ENCODE measurements around the gene WWOX. TPM values are rescaled to one million over a fixed set of nuclear protein-coding genes. Genes with fewer than 3 reads are reported as not detected.

Gene WWOX
- total and polyA plus RNA-seq, 2 of the 4 experiments (the other 2 are of a cell fraction), result 2.7 to 5.4 TPM

DNA sequence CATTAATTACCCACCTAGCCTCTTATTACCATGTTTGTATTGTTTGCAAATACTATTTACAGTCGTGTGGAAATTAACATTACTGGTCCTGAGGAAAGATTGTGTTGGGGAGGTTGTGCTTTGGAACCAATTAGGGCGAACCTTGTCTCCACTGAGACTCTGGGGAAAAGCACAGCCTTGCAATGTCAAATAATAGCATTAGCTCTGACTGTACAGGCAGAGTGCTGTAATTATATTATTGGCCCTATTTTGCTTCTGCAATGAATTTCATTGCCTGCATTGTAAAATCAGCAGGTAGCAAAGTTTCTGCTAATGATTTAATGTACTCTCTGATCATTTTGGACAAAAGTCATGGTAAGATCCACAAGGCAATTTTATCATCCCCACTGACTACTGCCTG, 97.0 kb downstream of the WWOX start:
- no peak overlapping the region for H3K18ac ChIP-seq (ENCODE audit: low read depth, low read length)
- H3K79me1 ChIP-seq (ENCODE audit: low read depth in 1 of 2, low read length in 2 of 2), result no peaks in the 10 kb centered on the region
- H4K91ac ChIP-seq (ENCODE audit: insufficient read depth, low read depth, low read length), result no peak overlapping the region
- no peak overlapping the region for H2BK20ac ChIP-seq (ENCODE audit: low read depth, low read length)
- no peak overlapping the region for H2BK5ac ChIP-seq (ENCODE audit: low read depth, low read length, poor library complexity, severe bottlenecking)
- no peak overlapping the region for H4K5ac ChIP-seq (ENCODE audit: low read depth, low read length)
- no peak overlapping the region for H3K9ac ChIP-seq (ENCODE audit: low read depth, low read length)
- ATAC-seq (ENCODE audit: low read depth) (no peak), DNase-seq (no peak)
- no peaks in the 10 kb centered on the region for H3K4me1 ChIP-seq (ENCODE audit: control insufficient read depth, insufficient read depth, low read length)
- in situ Hi-C loops (cut with MboI; ENCODE audit: low sequenced_read_pairs), result no loop called here
- peaks cover 2% of the 10 kb centered on the region; the same call in 1 of the 2 replicates for H3K27me3 ChIP-seq (ENCODE audit: control insufficient read depth, insufficient read depth, low read length)
- WGBS, 2 experiments (ENCODE audit: extremely low coverage in 2 of 2, insufficient read length in 1 of 2), result no CpG with 5 or more reads among the region's 2 CpGs
- no peaks in the 10 kb centered on the region for H4K20me1 ChIP-seq (ENCODE audit: insufficient read depth, low read length)
- no peaks in the 10 kb centered on the region for H3K36me3 ChIP-seq (ENCODE audit: control insufficient read depth, insufficient read depth, low read length)
- H3K4ac ChIP-seq (ENCODE audit: low read depth, low read length), result no peak overlapping the region
- no peak overlapping the region for H3K56ac ChIP-seq (ENCODE audit: extremely low read depth, insufficient read depth, low read length)
- no peak overlapping the region for H3K4me3 ChIP-seq (ENCODE audit: insufficient read depth, low read depth, low read length)
- no TSS peak for BruUV-seq (replicated peaks)
- H3K27ac ChIP-seq (ENCODE audit: insufficient read depth, low read length), result no peak overlapping the region
- dilution Hi-C loops (cut with HindIII; ENCODE audit: low sequenced_read_pairs, unreplicated experiment), result no loop called here
- H3K4me2 ChIP-seq (ENCODE audit: low read depth, low read length), result no peak overlapping the region
- no peak overlapping the region for H3K14ac ChIP-seq (replicated peaks; ENCODE audit: low read depth, low read length)
- H3K23ac ChIP-seq (ENCODE audit: low read depth, low read length), result no peak overlapping the region
- CTCF ChIA-PET, result interaction anchor here (1.0 kb wide), 1 partner anchor 10 kb away, joined by 3 read pairs; no protein-coding TSS in a partner anchor
- TF ChIP-seq, protein P1, sequence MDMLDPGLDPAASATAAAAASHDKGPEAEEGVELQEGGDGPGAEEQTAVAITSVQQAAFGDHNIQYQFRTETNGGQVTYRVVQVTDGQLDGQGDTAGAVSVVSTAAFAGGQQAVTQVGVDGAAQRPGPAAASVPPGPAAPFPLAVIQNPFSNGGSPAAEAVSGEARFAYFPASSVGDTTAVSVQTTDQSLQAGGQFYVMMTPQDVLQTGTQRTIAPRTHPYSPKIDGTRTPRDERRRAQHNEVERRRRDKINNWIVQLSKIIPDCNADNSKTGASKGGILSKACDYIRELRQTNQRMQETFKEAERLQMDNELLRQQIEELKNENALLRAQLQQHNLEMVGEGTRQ (IDR thresholded peaks at IDR 0.05; ENCODE audit: low read depth, low read length), result no peak
- TF ChIP-seq RFX5 (IDR thresholded peaks at IDR 0.05; ENCODE audit: low read depth, low read length) (no peak), MAZ (IDR thresholded peaks at IDR 0.05; ENCODE audit: borderline replicate concordance, low read depth, low read length) (no peak), SMC3 (IDR thresholded peaks at IDR 0.05; ENCODE audit: low read depth, low read length) (no peak), RAD21 (IDR thresholded peaks at IDR 0.05; ENCODE audit: low read length) (no peak), FOS (IDR thresholded peaks at IDR 0.05; ENCODE audit: low read depth, low read length) (no peak), POLR2A (IDR thresholded peaks at IDR 0.05; ENCODE audit: low read depth, low read length) (no peak), CEBPB (IDR thresholded peaks at IDR 0.05; ENCODE audit: low read depth, low read length) (no peak), CHD1 (IDR thresholded peaks at IDR 0.05; ENCODE audit: low read depth, low read length) (no peak), ELK1 (IDR thresholded peaks at IDR 0.05; ENCODE audit: borderline replicate concordance, low read depth, low read length) (no peak), NFE2L2 (IDR thresholded peaks at IDR 0.05; ENCODE audit: low read depth, low read length) (no peak), RCOR1 (IDR thresholded peaks at IDR 0.05; ENCODE audit: insufficient replicate concordance, low read length) (no peak), BHLHE40 (IDR thresholded peaks at IDR 0.05; ENCODE audit: low read depth, low read length) (no peak), MAFK (IDR thresholded peaks at IDR 0.05; ENCODE audit: low read depth, low read length) (no peak), MXI1 (IDR thresholded peaks at IDR 0.05; ENCODE audit: borderline replicate concordance, low read depth, low read length) (no peak)
- TF ChIP-seq, protein P2, sequence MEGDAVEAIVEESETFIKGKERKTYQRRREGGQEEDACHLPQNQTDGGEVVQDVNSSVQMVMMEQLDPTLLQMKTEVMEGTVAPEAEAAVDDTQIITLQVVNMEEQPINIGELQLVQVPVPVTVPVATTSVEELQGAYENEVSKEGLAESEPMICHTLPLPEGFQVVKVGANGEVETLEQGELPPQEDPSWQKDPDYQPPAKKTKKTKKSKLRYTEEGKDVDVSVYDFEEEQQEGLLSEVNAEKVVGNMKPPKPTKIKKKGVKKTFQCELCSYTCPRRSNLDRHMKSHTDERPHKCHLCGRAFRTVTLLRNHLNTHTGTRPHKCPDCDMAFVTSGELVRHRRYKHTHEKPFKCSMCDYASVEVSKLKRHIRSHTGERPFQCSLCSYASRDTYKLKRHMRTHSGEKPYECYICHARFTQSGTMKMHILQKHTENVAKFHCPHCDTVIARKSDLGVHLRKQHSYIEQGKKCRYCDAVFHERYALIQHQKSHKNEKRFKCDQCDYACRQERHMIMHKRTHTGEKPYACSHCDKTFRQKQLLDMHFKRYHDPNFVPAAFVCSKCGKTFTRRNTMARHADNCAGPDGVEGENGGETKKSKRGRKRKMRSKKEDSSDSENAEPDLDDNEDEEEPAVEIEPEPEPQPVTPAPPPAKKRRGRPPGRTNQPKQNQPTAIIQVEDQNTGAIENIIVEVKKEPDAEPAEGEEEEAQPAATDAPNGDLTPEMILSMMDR (conservative IDR thresholded peaks at IDR 0.05; ENCODE audit: low read depth, low read length), result no peak
- POLR2A ChIA-PET (ENCODE audit: unreplicated experiment), result no interaction called here
- no peak overlapping the region for H4K8ac ChIP-seq (ENCODE audit: low read depth in 2 of 2, low read length in 2 of 2)
- intact Hi-C loops (cut with micrococcal nuclease), result no loop called here
- H2BK15ac ChIP-seq (ENCODE audit: low read depth, low read length), result no peak overlapping the region
- H2AFZ ChIP-seq (replicated peaks; ENCODE audit: low read length, poor library complexity), result no peak overlapping the region
- H2AK9ac ChIP-seq (replicated peaks; ENCODE audit: low read depth, low read length, poor library complexity), result no peak overlapping the region
- no peak overlapping the region for H2AK5ac ChIP-seq (ENCODE audit: low read depth, low read length)
- H3K9me1 ChIP-seq (ENCODE audit: insufficient read depth, low read length), result no peaks in the 10 kb centered on the region
- H2BK120ac ChIP-seq (ENCODE audit: low read depth, low read length), result no peak overlapping the region
- peaks cover 2% of the 10 kb centered on the region; the same call in 1 of the 2 replicates for H3K9me3 ChIP-seq (ENCODE audit: control insufficient read depth, insufficient read depth, low read length)
